GM21529 (cell line): Measurements from ENCODE around the gene SYPL2.
"Not testable (repeated sequence)": the region's sequence is repeated elsewhere in the genome, so short reads cannot be mapped to it uniquely, and the experiment has no call there.

Source experiments
- ATAC-seq: cut with Tn5 transposase; IDR thresholded peaks from one replicate; pipeline ENCODE4 v1.9.1; 2021; ENCODE audit not compliant: unreplicated experiment

SYPL2 gene

GRCh38 chr1:109470245-109470644 is 3.9 kb downstream of the SYPL2 start:
- ATAC-seq, result no peak

GRCh38 chr1:109472779-109473178 is 6.4 kb downstream of the SYPL2 start:
- ATAC-seq, result no peak

- ATAC-seq, result not testable (repeated sequence)
These were observed 7.1 kb downstream of the SYPL2 start for GRCh38 chr1:109473284-109474057.

- no peak for ATAC-seq
These were observed 8.4 kb downstream of the SYPL2 start for GRCh38 chr1:109474697-109475096.

GRCh38 chr1:109475261-109475660 is 8.9 kb downstream of the SYPL2 start:
- ATAC-seq, result no peak

GRCh38 chr1:109476825-109477224 is 10.5 kb downstream of the SYPL2 start:
- ATAC-seq, result no peak

- no peak for ATAC-seq
These were observed 11.5 kb downstream of the SYPL2 start for GRCh38 chr1:109477821-109478220.

- ATAC-seq, result no peak
These were observed 12.5 kb downstream of the SYPL2 start for GRCh38 chr1:109478806-109479205.

- no peak for ATAC-seq
These were observed 13.0 kb downstream of the SYPL2 start for GRCh38 chr1:109479311-109479710.

- ATAC-seq, result no peak
These were observed 13.6 kb downstream of the SYPL2 start for GRCh38 chr1:109479901-109480300.

- ATAC-seq, result no peak
These were observed 15.3 kb downstream of the SYPL2 start for GRCh38 chr1:109481646-109482045.

- ATAC-seq, result no peak
These were observed 15.9 kb downstream of the SYPL2 start for GRCh38 chr1:109482242-109482641.

- ATAC-seq, result peak; percentile 25
These were observed 16.7 kb downstream of the SYPL2 start for GRCh38 chr1:109482791-109483671.

- ATAC-seq, result peak; percentile 71
These were observed 17.5 kb downstream of the SYPL2 start, which contains the start of gene ATXN7L2 for GRCh38 chr1:109483672-109484518. TSS of gene ATXN7L2 (plus strand) at chr1:109483905. CDS start at chr1:109483954, 49 bp downstream.

GRCh38 chr1:109484519-109484975 is 18.2 kb downstream of the SYPL2 start:
- ATAC-seq, result peak; percentile 6

- ATAC-seq, result no peak
These were observed 18.7 kb downstream of the SYPL2 start for GRCh38 chr1:109485001-109485400.

- no peak for ATAC-seq
These were observed 20.9 kb downstream of the SYPL2 start for GRCh38 chr1:109487261-109487660.

GRCh38 chr1:109488201-109488600 is 21.9 kb downstream of the SYPL2 start:
- ATAC-seq, result no peak

GRCh38 chr1:109488696-109489095 is 22.4 kb downstream of the SYPL2 start:
- no peak for ATAC-seq

GRCh38 chr1:109490029-109490933 is 23.9 kb downstream of the SYPL2 start:
- no peak for ATAC-seq
